Measurements from ENCODE around the gene RAB11A.

RAB11A gene

GRCh38 chr15:65845826-65846519 lies 23.3 kb upstream of the RAB11A start:
- no peak overlapping the region for H3K4me3 ChIP-seq (ENCODE audit: low read depth, low read length)
- TF ChIP-seq CTCF (IDR thresholded peaks at IDR 0.05; ENCODE audit: low read depth, low read length, missing control alignments) = no peak

GRCh38 chr15:65847989-65848388 lies 21.3 kb upstream of the RAB11A start:
- no peak overlapping the region for H3K4me3 ChIP-seq (ENCODE audit: low read depth, low read length)
- in situ Hi-C loops (cut with HindIII; ENCODE audit: low sequenced_read_pairs) = no loop called here
- no peak for DNase-seq (ENCODE audit: low read depth)
- TF ChIP-seq CTCF (IDR thresholded peaks at IDR 0.05; ENCODE audit: low read depth, low read length, missing control alignments) = no peak

More at GRCh38 chr15:65845826-65846519, 23.3 kb upstream of the RAB11A start:
- in situ Hi-C loops (cut with HindIII; ENCODE audit: low sequenced_read_pairs) = no loop called here
- no peak for DNase-seq (ENCODE audit: low read depth)

- TF ChIP-seq CTCF (IDR thresholded peaks at IDR 0.05; ENCODE audit: low read depth, low read length, missing control alignments) = no peak
- in situ Hi-C loops (cut with HindIII; ENCODE audit: low sequenced_read_pairs) = loop anchor here (25.0 kb wide), 1 partner anchor 215 kb away; no protein-coding TSS in a partner anchor
- no peak overlapping the region for H3K4me3 ChIP-seq (ENCODE audit: low read depth, low read length)
- DNase-seq (ENCODE audit: low read depth) = no peak
Measured at GRCh38 chr15:65851981-65852380, 17.3 kb upstream of the RAB11A start.

GRCh38 chr15:65856821-65857455 lies 12.4 kb upstream of the RAB11A start:
- DNase-seq (ENCODE audit: low read depth) = peak; percentile 11
- in situ Hi-C loops (cut with HindIII; ENCODE audit: low sequenced_read_pairs) = loop anchor here (25.0 kb wide), 1 partner anchor 220 kb away; no protein-coding TSS in a partner anchor

GRCh38 chr15:65857718-65858402 lies 11.4 kb upstream of the RAB11A start:
- in situ Hi-C loops (cut with HindIII; ENCODE audit: low sequenced_read_pairs) = loop anchor here (25.0 kb wide), 1 partner anchor 221 kb away; no protein-coding TSS in a partner anchor
- DNase-seq (ENCODE audit: low read depth) = no peak

More at GRCh38 chr15:65856821-65857455, 12.4 kb upstream of the RAB11A start:
- no peak overlapping the region for H3K4me3 ChIP-seq (ENCODE audit: low read depth, low read length)
- TF ChIP-seq CTCF (IDR thresholded peaks at IDR 0.05; ENCODE audit: low read depth, low read length, missing control alignments) = peak; percentile 85

More at GRCh38 chr15:65857718-65858402, 11.4 kb upstream of the RAB11A start:
- H3K4me3 ChIP-seq (ENCODE audit: low read depth, low read length) = no peak overlapping the region
- TF ChIP-seq CTCF (IDR thresholded peaks at IDR 0.05; ENCODE audit: low read depth, low read length, missing control alignments) = no peak
